Measurements from ENCODE around the gene YJEFN3.

The YJEFN3 gene

DNA sequence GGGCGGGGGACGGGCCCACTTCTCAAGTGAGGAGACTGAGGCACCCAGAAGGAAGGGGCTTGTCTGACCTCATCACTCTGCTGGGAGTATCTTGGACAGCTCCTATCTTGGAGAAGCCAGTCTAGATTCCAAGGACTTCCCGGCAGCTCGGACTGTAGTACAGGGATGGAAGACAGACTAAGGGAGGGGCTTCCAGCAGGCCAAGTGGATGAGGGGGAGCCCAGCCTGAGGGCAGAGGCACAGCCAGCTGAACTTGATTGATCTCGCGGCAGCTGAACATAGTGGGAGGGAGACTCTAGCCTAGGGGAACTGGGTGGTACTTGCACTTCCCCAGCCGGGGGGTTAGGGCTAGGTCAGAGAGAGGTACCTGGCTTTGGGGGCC, 10.1 kb downstream of the YJEFN3 start:
- no peak for DNase-seq (ENCODE audit: low read depth)

DNA sequence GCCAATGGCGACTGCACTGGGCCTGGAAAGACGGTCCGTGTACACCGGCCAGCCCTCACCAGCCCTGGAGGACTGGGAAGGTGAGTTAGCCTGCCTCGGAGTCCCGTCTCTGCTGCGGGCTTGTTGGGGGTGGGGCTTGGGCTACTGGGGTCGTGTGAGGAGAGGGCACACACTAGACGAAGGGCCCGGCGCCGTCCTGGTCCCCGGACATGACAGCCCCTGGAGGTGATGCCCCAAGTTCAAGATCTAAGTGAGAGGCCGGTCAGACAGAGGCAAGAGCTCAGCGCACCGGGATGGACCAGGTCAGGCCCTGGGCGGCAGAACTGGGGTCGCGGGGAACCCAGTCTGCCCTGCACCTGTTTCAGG, 11.0 kb downstream of the YJEFN3 start:
- no peak for DNase-seq (ENCODE audit: low read depth)

DNA sequence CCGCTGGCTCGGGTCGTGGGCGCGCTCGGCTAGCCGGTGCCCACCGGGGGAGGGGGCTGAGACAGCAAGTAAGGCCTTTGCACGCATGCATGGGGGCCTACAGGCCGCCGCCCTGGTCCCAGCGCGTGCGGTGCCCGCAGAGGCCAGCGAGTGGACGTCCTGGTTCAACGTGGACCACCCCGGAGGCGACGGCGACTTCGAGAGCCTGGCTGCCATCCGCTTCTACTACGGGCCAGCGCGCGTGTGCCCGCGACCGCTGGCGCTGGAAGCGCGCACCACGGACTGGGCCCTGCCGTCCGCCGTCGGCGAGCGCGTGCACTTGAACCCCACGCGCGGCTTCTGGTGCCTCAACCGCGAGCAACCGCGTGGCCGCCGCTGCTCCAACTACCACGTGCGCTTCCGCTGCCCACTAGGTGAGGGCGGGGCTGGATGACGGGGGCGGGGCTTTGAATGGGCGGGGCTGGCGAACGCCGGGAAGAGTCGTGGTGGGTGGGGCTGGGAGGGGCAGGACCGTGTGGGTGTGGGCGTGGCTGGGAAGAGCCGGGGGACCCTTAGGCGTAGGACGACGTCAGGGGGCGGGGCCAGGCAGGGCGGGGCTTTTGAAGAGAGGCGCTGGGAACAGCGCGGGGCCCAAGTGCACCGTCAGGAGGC, 11.5 kb downstream of the YJEFN3 start:
- no peak for DNase-seq (ENCODE audit: low read depth)

DNA sequence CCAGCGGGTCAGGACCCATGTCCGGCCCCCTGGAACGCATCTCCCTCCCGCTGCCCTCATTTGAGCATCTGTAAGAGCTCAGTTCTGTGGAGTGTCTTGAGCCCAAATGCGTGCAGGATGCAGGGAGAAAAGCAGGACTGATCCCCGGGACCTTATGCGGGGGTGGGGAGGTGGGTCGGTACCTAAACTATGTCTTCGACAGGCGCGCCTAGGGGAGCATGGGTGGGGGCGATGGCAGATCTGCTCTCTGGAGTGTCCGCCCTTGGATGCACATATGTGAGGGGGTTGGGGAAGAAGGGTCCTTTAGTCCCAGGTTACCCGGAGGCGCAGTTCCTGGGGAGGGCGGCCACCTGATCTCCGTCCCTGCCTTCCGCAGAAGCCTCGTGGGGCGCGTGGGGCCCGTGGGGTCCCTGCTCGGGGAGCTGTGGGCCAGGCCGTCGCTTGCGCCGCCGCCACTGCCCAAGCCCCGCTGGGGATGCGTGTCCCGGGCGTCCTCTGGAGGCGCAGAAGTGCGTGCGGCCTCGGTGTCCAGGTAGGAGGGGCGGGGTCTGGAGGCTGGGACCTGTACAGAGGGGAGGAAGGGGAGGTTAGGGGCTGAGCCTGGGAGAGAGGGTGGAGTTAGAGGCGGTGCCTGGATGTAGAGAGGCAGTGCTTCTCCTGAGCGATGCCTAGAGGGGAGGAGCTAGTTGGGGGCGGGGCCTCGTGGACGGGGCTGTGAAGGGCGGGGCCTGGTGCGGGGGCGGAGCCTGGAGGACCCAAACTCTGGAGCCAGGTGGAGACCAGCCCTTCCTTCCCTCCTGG, 12.2 kb downstream of the YJEFN3 start:
- no peak for DNase-seq (ENCODE audit: low read depth)

DNA sequence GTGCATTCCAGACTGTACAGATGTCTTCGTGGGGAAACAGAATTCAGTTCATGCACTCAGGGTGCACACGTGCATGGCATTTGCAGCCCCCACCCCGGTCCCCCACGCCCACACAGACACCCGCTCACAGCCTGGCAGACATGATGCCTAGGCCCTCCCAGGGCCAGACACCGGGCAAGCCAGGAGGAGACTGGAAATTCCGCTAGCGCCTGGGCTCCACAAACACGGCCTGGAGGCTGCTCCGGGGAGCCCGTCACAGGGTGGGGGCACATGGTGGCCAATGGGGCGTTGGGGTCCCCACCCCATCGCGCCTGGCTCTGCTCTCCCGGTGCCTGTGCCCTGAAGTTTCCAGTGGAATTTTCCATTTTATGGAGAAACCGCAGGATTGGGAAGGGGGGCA, 12.9 kb downstream of the YJEFN3 start:
- DNase-seq (ENCODE audit: low read depth), result no peak

DNA sequence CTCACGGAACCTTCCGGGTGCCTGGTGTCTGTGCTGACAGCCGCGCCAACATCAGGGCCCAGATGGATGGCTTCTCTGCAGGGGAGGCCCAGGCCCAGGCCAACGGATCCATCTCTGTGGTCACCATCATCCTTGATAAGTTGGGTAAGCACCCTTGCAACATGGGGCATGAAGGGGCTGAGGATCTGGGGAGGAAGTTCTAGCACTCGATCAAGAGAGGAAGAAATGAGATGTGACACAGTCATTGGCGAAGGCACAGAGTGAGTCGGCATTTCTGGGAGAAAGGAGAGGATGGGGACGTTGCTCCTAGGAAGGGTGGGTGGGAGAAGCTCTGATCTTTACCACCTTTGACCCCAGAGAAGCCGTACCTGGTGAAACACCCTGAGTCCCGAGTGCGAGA, 13.8 kb downstream of the YJEFN3 start:
- no peak for DNase-seq (ENCODE audit: low read depth)

DNA sequence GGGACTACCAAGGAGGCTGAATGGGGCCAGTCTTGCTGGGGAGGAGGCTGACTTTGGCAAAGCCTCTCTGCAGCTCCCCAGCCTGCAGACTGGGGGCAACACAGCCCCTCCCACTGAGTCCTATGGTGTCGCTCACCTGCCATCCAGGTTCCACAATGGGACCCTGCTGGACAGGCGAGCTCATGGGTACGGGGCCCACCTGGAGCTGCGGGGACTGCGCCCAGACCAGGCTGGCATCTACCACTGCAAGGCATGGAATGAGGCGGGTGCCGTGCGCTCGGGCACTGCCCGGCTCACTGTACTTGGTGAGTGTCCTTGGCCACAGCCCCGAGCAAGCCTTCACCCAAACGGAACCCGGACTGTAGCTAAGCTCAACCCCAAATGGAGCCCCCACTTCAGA, 14.4 kb downstream of the YJEFN3 start:
- no peak for DNase-seq (ENCODE audit: low read depth)

DNA sequence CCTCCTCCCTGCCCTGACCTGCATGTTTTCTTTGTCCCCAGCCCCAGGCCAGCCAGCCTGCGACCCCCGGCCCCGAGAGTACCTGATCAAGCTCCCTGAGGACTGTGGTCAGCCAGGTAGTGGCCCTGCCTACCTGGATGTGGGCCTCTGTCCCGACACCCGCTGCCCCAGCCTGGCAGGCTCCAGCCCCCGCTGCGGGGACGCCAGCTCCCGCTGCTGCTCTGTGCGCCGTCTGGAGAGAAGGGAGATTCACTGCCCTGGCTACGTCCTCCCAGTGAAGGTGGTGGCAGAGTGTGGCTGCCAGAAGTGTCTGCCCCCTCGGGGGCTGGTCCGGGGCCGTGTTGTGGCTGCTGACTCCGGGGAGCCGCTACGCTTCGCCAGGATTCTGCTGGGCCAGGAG, 14.9 kb downstream of the YJEFN3 start:
- no peak for DNase-seq (ENCODE audit: low read depth)

DNA sequence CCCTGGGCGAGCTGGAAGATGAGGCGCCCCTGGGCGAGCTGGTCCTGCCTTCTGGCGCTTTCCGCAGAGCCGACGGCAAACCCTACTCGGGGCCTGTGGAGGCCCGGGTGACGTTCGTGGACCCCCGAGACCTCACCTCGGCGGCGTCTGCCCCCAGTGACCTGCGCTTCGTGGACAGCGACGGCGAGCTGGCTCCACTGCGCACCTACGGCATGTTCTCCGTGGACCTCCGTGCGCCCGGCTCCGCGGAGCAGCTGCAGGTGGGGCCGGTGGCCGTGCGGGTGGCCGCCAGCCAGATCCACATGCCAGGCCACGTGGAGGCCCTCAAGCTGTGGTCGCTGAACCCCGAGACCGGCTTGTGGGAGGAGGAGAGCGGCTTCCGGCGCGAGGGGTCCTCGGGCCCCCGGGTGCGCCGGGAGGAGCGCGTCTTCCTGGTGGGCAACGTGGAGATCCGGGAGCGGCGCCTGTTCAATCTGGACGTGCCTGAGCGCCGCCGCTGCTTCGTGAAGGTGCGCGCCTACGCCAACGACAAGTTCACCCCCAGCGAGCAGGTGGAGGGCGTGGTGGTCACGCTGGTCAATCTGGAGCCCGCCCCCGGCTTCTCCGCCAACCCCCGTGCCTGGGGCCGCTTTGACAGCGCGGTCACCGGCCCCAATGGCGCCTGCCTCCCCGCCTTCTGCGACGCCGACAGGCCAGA, 15.7 kb downstream of the YJEFN3 start:
- no peak for DNase-seq (ENCODE audit: low read depth)

DNA sequence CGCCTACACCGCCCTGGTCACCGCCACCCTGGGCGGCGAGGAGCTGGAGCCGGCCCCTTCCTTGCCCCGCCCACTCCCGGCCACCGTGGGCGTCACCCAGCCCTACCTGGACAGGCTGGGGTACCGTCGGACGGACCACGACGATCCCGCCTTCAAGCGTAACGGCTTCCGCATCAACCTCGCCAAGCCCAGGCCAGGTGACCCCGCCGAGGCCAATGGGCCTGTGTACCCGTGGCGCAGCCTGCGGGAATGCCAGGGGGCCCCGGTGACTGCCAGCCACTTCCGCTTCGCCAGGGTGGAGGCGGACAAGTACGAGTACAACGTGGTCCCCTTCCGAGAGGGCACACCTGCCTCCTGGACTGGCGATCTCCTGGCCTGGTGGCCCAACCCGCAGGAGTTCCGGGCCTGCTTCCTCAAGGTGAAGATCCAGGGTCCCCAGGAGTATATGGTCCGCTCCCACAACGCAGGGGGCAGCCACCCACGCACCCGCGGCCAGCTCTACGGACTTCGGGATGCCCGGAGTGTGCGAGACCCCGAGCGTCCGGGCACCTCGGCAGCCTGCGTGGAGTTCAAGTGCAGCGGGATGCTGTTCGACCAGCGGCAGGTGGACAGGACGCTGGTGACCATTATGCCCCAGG, 16.4 kb downstream of the YJEFN3 start:
- DNase-seq (ENCODE audit: low read depth), result no peak

DNA sequence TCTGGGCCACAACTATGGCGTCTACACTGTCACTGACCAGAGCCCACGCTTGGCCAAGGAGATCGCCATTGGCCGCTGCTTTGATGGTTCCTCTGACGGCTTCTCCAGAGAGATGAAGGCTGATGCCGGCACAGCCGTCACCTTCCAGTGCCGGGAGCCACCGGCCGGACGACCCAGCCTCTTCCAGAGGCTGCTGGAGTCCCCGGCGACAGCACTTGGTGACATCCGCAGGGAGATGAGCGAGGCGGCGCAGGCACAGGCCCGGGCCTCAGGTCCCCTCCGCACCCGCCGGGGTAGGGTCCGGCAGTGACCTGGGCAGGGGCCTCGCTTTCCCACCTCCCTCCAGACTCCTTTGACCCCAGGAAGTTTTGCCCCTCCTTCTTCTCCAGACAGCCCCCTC, 17.0 kb downstream of the YJEFN3 start:
- DNase-seq (ENCODE audit: low read depth), result no peak

DNA sequence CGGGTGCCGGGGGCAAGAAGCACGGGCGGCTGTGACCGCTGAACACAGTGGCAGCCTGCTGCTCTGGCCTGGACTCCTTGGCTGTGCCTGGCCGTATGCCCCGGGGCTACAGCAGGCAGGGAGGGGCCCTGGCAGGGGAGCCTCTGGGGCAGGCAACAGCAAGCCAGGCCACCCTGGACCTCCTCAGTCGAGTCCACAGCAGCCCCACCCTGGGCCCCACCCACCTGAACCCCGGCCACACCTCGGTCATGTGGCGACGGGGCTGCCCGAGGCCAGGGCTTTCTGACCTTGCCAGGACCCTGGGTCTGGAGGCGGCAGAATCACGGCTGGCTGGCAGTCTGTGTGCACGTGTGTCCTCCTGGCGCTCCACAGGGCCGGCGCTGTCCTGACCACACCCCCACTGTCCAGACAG, 18.0 kb downstream of the YJEFN3 start:
- no peak for DNase-seq (ENCODE audit: low read depth)

DNA sequence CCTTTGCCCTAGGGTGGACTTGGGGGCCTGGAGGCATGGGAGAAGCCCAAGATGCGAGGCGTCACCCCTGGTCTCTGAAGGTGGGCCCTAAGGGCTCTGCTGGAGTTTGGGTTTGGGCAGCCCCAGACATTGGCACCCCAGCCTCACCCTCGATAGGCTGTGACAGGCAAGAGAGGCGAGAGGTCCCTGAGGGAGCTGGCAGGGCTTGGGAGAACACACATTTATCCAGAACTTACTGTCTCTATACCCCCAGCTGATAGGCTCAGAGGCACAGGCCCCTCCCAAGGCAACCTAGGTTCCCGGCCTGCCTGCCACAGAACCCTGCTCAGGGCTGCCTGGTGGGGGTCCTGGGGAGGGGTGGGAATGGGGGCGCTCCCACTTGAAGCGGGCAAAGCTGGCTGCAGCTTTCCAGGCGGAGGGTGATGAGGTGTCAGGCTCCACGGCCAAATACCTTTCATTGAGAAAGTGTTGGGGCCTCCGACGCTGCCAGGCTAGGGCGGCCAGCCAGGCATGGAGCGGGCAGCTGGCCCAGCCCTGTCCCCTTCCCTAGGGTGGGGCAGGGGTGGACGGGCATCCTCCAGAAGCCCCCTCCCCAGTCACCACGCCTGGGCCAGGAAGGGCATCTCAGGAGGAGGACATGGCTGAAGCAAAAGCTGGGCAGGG, 19.1 kb downstream of the YJEFN3 start:
- no peak for DNase-seq (ENCODE audit: low read depth)

DNA sequence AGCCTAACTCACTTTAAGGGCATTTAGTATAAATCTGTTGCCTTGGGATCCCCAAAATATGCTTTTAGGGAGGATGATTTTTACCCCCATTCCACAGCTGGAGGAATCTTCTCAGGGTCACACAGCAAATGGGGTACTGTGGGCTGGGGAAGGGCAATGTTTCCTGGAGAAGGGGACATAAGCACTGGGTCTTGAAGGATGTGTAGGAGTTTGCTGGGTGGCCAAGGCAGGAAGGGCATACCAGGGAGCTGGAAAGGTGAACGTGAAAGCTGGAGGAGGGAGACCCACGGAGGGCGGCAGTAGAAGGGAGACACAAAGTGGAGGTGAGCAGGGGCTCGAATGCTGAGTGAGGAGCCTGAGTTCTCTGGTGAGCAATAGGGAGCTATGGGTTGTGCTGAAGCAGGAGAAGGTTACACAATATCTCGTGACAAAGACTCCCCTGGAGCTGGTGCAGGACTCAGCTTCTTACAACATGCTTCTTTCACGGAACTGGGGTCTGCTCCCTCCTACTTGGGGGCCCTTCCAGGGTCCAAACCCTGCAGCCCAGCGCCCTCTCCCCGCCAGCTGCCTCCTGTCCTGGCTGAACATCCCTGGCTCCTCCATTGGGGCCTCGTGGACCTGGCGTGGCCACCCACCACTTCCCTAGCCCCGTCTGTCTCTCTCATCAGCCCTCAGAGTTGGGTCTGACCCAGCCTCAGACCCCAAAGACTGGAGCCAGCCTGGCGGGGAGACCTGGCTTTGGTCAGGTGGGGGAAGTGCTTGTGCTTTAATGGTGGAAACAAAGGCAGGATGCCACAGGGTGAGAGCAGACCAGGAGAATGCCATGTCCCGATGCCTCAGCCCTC, 20.4 kb downstream of the YJEFN3 start:
- DNase-seq (ENCODE audit: low read depth), result no peak

DNA sequence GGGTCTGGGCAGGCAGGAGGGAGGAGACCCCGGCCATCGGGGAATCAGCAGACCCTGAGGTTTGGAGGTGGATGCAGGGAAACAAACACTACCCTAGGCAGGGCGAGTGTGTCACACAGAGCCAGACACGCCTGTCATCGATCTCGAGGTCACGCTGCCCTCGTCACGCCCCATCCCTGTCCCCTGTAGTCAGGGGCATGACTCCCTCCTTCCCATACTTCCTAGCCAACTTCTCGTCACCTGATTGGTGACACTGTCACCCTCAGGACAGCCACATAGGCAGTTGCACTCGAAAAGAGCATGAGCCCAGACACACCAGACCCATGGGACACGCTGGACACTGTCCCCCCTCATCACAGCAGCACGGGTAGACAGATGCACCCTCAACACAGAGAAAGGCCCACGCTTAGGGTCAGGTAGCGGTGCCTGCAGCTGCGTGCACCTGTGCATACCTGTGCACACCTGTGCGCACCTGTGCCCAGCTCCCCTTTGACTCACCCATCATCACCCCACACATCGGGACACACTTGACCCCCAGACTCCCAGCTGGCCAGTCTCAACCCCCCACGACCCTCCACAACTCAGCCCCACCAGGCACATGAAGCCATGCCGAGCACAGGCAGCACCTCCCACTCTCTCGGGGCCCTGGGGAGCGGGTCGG, 21.2 kb downstream of the YJEFN3 start:
- DNase-seq (ENCODE audit: low read depth), result no peak

DNA sequence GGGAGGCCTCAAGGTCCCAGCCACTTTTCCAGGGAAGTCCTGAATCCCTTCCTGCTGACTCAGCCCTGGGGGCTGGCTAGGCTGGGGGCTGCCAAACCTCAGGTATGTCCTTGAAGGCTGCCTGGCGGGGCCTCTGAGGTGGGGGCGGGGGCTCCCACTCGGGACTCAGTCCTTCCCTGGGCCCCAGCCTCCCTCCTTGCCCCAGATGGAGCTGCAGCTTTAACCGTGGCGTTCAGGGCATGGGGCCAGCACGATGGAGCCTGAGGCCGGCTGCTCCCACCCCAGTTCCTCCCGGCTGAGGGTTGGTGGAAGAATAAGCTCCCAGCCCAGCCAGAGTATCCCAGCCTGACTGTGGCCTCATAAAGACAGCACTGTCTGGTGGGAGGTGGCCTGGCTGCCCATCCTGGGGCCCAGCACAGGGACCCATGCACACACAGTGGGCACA, 21.8 kb downstream of the YJEFN3 start:
- no peak for DNase-seq (ENCODE audit: low read depth)

DNA sequence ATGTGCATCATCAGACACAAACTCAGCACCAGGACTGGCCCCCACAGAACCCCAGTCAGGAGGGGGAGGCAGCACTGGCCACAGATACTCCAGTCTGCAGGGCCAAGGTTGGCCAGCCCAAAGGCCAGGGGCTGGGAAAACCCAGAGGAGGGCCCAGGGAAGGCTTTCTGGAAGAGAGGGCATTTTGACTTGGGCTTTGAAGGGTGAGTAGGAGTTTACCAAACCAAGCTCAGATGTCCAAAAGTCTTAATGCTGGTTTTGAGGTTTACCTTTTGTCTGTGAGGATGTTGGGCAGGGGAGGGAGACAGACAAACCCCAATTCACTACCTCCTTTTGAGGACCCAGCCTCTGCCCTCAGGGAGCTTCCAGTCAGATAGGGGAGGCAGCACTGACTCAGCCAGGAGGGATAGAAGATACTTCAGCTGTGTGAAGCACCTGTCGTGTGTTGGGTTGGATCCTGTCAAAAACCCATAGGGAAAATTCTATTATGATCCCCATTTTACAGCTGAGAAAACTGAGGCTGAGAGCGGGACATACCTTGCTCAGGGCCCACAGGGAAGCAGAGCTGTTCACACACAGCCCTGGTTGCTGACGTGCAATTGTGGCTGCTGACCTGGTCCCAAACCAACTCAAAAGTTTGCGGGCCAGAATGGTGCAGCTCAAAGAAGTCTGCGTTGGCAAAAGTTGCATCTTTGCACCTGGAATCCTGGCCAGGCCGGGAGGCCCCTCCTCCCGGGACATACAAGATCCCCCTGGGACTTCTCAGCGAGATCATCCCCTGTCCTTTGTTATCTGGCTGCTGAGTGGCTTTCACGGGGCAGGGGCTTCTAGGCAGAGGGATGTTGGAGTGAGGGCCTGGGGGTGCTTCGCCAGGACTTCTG, 22.5 kb downstream of the YJEFN3 start:
- DNase-seq (ENCODE audit: low read depth), result no peak

DNA sequence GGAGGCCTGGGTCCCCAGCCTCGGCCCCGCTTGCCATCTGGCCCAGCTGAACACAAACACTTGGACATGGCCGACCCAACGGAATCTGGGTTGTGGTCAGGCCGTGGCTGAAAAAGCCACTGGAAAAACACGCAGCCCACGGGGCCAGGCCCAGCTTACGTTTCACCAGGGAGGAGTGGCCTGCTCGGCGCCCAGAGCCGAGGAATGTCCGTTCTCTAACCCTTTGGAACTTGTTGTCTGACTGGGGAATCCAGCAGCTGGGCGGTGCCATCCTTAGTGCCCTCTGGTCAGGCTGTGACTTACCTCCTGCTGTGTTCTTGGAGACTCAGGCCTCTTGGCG, 23.1 kb downstream of the YJEFN3 start:
- no peak for DNase-seq (ENCODE audit: low read depth)

DNA sequence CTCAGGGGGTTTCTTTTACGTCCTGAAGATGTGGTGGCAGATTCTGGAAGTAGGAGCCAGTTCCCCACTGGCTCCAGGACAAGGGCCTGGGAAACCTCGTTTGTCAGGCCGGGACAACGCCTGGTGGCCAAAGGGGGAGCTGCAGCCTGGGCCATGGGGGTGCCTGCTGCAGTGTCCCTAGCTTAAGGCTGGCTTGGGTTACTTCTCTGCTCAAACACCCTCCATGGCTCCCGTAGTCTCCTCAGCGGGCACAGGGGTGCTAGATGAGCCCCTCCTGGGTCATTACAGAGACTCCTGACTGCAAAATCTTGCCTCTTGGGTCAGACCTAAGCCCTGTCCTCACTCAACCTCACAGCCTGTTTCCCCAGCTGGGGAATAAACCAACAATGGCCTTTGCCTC, 24.1 kb downstream of the YJEFN3 start:
- no peak for DNase-seq (ENCODE audit: low read depth)

DNA sequence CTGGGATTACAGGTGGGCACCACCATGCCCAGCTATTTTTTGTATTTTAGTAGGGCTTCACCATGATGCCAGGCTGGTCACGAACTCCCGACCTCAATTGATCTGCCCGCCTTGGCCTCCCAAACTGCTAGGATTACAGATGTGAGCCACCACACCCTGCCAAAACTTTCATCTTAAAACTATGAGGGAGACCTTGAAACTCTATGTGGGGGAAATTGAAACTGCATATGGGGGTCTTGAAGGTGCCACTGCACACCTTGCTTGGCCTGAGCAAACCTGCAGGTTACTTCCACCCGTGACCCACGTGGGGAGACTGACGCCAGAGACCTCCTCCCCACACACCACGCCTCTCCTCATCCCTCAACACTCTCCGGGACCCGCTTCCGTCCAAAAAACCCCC, 25.0 kb downstream of the YJEFN3 start:
- no peak for DNase-seq (ENCODE audit: low read depth)
